Endometrium (tissue), 2 donors: ENCODE results near the gene LIPA.
A peak's percentile ranks its signal among the peaks of the same experiment; 100 is the strongest.
"Not testable (repeated sequence)": the region's sequence is repeated elsewhere in the genome, so short reads cannot be mapped to it uniquely, and the experiment has no call there.

ENCODE experiments used
- FAIRE-seq: peaks from 2 replicates; lab custom pipeline; 2012; peaks lifted over from hg19 to GRCh38; lab: Jason Lieb, UNC
- donor health status: control.
- donor health status: control.

Gene LIPA

DNA sequence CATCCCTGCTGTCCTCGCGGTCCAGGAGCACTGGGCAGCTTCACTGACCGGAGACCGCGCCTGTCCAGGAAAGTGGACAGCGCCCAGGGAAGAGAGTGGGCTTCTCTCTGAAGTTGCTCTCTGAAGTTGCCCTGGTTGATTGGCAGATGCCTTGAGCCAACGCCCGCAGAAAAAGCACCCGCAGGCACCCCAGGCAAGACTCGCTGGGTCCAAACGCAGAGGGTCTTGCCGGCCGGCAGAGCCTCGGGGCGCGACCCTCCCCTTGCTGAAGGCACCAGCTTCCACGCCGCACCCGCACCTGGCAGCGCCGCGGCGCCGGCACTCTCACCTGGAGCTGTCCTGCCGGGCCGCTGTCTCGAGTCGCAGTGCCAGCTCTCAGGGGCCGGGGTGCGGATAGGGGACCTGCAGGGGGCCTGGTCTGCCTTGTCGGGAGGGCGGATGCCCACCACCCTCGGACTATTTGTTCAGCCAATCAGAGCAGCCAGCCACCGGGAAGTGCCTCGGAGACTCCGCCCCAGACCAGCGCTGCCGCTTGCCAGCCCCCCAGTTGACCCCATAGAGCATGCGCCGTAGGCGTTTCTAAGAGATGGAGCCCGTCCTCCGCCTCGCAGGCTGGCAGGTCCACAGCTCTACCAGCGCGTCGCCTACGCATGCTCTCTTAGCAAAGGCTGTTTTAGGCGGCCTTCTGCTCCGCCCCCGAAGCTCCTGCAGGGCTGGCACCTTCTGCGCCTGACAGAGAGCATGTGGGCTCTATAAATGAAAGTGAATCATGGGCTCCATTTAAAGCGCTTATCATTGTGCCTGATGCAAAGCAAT lies at the start of gene LIPA:
LIPA (minus strand) TSS at position 367 of the 816 bp plus-strand sequence. CDS start 4,127 bp downstream, outside the sequence.
- peak; percentile 94 for FAIRE-seq

DNA sequence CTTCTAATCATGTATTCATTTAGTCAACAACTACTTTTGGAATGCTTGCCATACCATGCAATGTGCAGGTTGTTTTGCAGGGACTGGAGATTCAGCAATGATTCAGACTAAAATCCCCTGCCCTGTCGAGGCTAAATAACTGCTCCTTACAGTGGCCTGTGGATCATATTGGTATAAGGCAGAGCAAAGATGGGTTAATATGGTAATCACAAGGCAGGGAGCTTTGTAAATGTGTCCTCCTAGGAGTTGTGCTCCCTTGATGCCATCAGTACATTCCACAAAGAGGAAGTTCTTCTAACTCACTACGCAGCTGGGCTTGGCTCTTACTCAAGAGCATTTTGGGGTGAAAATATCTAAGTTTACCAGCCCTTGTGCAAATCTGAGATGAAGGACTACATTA lies 49.7 kb upstream of the LIPA start:
- FAIRE-seq: no peak

DNA sequence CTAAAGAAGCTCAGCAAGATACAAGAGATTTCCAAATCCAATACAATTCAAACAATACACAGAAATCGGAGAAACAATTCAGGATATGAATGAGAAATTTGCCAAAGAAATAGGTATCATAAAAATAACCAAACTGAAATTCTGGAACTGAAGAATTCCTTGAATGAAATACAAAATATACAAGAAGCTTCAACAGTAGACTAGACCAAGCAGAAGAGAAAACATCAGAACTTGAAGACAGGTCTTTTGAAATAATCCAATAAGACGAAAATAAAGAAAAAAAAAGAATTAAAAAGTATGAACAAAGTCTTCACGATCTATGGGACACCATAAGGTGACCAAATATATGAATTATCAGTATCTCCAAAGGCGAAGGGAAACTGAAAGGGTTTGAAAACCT lies 47.5 kb upstream of the LIPA start:
- FAIRE-seq: no peak

DNA sequence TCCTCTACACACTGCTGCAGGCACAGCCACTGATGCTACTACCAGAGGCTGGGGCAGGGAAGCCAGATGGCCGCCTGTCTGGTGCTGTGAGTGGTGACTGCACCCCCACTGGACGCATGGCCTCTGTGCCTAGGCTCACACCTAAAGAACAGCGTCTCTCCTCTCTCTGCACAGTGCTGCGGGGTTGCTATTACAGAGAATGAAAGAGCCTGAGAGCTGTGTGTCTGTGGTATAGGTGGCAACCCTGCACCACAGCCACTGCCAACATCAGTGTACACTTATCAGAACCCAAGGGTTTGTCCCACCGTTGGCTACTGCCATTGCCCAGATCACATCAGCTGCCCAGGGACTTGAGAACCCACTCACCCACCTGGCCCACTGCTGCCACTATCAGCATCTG lies 46.2 kb upstream of the LIPA start:
- no peak for FAIRE-seq

DNA sequence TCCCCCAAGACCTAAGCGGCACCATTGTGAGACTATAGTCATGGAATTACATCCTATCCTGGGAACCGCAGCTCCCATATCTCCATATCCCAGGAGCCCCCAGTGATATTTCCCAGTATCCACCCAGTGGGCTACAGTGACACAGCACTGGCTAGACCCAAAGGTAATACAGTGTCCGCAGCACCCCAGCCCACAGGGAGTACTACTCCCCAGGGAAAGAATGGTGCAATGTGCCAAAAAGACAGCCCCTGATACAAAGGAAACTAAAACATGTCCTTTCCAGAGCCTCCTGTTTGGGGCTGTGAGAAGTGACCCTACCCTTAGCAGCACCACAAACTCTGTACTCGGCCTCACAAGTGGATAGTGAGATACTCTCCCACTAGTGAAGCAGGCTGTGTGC lies 45.8 kb upstream of the LIPA start:
- no peak for FAIRE-seq

DNA sequence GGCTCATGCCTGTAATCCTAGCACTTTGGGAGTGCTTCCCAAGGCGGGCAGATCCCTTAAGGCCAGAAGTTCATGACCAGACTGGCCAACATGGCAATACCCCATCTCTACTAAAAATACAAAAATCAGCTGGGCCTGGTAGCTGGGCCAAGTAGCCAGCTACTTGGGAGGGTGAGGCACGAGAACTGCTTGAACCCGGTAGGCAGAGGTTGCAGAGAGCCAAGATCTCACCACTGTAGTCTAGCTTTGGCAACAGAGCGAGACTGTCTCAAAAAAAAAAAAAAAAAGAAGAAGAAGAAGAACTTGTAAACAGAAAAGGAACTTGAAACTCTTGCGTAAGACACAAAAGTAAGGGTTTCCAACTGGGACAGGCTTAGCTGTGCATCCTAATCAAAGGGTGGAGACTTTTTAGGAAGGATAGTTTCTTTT lies 44.7 kb upstream of the LIPA start:
- no peak for FAIRE-seq

DNA sequence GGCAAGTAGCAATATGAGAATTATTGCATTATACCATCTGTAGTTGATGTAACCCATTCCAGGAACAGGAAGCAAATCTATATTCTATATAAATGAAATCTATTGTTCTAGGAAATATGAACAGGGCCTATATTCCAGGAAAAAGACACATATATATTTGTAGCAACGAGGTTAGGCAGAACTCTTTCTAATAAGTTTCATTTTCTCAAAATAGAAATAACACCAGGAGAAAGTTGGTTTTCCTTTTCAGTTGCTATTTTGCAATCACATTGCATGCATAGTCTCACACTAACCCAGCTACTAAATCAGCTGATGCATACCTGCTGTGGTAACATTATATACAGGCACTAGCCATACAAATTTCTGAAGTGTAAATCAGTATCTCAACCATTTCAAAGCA lies 44.0 kb upstream of the LIPA start:
- FAIRE-seq: no peak

DNA sequence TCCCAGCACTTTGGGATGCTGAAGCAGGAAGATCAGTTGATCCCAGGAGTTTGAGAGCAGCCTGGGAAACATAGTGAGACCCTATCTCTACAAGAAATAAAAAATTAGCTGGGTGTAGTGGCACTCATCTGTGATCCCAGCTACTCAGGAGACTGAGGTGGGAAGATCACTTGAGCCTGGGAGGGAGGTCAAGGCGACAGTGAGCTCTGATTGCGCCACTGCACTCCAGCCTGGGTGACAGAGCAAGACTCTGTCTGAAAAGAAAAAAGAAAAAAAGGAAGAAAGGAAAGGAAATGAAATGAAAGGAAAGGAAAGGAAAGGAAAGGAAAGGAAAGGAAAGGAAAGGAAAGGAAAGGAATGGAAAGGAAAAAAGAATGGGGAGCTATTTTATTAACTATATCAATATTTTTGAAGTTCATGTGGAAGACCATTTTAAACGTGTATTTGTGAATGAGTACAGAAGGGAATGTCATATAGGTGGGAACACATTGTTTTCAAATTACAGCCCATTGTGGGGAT lies 43.2 kb upstream of the LIPA start:
- no peak for FAIRE-seq

DNA sequence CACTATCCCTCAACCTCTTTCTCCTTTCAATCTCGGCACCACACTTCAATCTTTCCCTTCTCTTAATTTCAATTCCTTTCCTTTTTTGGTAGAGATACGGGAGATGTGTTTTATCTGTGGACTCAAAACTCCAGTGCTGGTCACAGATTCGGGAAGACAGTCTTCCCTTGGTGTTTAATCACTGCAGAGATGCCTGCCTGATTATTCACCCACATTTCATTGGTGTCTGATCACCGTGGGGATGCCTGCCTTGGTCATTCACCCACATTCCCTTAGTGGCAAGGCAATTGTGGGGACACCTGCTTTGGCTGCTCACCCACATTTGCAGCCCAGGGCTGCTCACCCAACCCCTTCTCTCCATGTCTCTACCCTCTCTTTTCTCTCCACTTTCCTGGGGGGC lies 33.7 kb upstream of the LIPA start:
- not testable (repeated sequence) for FAIRE-seq

DNA sequence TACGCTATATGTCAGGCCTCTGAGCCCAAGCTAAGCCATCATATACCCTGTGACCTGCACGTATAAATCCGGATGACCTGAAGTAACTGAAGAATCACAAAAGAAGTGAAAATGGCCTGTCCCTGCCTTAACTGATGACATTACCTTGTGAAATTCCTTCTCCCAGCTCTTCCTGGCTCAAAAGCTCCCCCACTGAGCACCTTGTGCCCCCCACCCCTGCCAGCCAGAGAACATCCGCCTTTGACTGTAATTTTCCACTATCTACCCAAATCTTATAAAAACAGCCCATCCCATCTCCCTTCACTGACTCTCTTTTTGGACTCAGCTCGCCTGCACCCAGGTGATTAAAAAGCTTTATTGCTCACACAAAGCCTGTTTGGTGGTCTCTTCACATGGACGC lies 33.1 kb upstream of the LIPA start:
- FAIRE-seq: not testable (repeated sequence)

DNA sequence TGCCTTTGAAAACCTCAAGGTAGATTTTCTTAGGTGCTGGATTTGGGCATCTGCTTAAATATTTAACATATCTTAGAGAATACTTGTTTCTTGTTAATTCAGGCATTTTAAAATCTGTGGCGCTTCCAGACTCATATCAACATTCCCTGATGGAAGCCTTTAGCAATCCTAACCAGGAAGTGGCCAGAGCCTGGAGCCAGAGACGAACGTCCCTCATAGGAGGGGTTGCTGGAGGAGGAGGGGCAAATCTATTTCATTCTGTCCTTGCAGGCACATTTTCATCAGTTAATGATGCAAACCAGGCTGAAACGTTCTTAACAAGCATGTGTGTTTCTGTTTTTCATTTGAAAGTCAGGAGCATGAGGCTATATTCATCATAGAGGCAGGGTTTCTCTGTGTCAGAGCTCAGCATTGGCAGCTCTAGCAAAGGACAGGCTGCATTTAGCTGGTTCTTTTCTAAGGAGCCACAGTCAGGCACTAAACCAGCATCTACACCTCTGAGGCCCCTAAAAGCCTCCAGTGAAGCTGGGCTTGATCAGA lies 32.4 kb upstream of the LIPA start:
- peak; percentile 53 for FAIRE-seq

DNA sequence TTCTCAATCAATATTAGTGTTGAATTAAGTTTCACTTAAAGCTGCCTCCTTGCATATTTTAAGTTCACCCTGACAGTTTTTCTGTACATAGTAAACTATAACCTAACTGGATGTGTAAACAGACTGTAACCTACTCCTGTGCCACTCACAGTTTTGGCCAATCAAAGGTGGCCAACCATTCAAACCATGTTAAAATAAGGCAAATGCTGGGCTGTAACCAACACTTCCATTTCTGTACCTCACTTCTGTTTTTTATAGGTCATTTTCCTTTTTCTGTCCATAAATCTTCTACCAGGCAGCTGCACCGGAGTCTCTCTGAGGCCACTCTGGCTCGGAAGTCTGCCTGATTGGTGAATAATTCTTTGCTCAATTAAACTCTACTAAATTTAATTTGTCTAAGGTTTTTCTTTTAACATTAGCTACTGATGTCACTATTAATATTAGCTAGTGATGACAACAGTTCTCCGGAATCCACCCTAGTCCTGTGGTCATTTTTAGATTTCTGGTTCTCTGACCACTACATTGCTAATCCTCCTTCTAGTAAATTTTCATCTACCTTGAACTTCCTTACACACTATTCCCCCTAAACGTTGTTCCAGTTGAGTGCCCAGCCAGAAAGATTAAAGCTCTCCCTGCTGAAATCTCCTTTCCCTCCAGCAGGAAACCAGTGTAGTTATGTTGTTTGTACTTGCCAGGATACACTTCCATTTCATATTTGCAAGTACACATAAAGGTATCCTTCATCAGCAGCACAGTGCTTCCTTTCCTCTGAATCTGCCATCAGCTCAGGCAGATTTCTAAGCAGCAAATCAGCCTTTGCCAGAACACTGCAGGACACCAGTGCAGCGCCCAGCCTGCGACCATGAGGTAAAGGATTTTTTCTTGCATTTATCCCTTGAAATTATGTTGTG lies 31.7 kb upstream of the LIPA start:
- no peak for FAIRE-seq

DNA sequence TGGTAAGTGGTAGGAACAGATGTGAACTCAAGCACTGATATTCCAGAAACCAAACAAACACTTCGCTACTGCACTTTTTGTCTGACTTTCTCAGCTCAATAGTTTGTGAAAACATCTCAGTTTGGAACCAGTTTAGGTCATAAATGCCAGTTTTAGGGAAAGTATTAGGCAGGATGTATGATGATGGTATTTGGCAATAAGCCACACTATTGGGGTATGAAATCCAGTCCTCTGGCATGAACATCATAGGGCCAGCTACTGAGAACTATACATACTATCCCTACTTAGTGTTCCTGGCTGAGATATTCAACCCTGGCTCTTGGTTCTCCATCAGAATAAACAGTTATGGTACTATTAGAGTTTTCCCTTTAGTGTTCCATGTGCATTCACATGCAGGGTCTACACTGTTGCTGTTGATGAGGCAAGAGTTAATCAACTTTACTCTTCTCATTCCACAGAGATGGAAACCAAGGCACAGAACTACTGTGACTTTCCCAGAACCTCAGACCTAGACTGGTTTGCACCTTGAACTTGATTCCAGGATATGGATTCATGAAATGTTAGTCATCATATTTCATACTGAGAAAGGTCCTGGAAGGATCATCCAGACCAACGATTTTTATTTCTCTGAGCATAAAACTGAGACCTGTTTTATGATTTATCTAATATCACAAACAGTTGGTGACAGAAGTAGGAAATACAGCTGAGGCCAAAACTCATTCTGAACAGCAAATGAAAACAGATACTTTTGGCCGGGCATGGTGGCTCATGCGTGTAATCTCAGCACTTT lies 30.2 kb upstream of the LIPA start:
- no peak for FAIRE-seq

DNA sequence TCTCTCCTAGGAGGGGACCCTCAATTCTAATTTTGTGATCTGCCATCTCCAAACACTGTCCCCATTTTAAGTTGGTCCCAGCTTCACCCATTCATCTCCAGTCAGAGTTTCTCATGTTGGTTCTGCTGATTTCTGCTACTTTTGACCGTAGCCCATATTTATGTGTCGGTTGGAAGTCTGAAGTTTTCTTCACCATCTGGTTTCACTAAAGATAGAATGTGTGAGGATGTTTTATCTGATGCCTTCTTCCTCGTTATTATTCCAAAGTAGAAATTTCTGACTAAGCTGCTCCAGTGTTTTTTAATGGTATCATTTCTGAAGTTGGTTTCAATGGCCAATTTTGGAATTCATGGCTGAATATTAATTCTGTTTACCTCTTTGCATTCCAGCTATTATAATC lies 28.9 kb upstream of the LIPA start:
- no peak for FAIRE-seq

DNA sequence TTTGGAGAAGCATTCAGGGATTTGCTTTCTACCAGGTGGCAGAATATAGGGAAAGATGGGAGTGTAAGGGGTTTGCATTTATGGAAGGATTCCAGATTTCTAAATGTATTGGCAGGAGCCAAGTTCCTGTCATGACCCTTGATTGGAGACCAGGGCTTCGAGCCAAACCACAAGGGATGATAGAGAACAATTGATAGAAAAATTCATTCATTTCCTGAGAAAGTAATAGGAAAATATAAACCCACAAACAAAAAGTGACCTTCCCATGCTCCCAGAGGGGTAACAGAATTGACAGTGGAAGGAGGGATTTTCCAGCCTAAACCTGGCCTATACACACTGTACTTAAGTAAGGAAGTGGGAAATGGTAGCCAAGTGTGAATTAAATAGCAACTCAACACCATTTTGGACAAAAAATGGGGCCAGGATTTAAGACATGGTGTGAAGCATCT lies 27.9 kb upstream of the LIPA start:
- no peak for FAIRE-seq

DNA sequence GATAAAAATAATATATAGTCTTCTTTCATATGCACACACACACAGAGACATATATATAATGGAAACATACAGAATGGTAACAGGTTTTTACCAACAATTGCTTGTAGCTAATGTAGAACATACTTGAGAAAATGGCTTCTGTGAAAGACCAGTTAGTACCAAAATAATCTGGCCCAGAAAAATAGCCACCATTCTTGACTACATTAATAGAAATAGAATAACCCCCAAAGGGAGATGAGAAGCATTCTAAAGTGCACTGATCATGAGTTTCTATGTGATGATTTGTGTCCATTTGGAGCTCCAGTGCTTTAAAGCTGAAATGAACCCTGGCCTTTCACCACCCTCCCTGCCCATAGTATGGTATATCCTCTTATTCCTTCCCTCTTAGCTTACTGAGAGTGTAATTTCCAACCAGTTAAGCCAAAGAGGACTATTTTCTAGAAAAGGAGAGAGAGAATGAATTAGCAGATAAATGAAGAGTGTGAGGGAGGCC lies 27.4 kb upstream of the LIPA start:
- no peak for FAIRE-seq

DNA sequence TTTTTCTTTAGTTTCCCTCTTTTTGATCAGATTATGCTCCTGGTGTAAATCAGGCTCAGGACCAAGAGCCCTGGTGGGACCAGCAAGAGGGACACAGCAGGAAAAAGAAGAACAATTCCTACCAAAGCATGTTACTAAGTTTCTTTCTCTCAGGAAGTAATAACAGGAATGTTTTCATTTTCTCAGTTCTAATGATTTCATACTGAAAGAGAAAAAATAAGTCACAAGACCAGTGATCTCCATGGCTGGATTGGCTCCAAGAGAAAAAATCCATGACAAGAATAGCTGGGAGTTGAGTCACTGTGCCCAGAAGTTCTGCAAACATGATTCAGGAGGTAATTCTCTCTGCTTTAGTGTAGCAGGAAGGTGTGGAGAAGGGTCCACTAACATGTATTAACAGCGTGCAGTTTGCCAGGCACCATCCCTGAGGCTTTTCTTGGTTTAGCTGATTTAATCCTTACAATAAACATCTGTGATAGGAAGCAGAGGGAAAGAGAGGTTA lies 26.5 kb upstream of the LIPA start:
- FAIRE-seq: peak; percentile 94

DNA sequence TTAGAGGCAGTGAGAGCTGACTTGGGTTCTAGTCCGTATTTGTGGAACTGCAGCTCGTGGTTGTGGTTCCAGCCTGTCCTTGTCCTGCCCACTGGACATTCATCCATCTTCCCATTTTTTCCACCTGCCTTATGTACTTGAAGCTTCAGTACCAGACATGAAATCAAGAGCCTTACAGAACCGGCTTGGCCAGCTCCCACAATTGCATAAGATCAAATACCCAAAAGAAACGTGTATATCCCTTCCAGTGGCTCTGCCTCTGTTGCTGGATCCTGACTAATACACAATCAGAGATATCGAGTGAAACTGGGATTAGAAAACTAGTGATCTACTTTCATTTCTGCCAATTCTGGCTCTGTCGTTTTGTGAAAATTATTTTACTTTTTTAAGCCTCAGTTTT lies 23.8 kb upstream of the LIPA start:
- no peak for FAIRE-seq

DNA sequence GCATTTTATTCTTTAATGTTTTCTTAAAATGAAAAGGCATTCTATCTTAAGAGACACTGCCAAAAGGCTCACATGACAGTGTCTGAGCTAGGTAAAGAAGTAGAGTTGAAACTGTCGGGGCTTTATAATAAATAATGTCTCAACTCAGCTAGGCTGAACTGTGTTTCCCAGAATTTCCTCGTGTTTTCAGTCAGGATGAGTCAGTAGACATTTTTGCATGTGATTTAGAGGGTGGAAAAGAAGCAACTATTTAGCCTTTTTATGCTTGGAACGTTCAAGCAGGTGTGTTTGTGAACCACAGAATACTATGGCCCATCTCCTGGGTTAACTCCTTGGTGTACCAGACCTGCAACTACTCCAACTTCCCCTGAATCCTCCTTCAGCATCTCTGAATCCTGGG lies 23.4 kb upstream of the LIPA start:
- FAIRE-seq: no peak

DNA sequence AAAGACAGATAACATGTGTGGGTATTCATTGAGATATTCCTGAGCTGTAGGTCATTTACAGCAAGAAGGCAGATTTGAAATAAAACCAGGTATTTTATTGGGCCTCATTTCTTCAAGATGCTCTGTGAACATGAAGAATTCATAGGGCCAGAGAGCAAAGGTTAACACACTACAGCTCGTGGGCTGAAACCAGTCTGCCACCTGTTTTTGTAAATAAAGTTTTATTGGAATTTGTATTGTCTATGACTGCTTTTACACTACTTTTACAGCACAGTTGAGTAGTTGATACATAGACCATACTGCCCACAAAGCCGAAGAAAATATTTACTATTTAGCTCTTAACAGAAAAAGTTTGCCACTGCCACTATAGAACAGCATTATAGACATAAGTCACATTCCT lies 22.1 kb upstream of the LIPA start:
- FAIRE-seq: no peak

DNA sequence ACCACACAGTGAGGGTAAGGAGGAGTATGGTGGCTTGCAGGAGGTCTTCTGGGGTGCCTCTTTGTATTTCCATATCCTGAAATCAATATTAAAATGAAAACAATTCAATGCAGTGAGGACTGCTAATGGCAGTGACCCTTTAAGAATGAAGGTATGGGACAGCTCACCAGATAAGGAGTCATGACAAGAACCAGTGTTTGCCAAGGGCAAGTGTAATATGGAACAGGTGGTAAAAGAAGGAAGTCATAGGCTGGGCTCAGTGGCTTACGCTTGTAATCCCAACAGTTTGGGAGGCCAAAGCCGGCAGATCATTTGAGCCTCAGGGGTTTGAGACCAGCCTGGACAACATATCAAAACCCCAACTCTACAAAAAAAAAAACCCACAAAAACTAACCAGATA lies 20.0 kb upstream of the LIPA start:
- FAIRE-seq: no peak

DNA sequence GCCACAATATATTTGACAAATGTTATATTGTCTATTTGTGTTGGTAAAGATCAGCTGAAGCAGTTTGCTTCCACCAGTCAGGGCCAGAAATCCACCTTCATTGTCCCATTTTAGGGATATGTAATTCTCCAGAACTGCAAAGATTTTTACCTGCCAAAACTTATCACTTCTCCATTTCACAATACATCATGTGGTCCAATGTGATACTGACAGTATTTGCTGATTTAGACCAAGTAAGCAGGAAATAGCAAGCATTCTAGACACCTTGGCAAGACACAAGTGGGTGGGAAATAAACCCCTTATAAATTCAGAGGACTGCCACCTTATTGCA lies 18.5 kb upstream of the LIPA start:
- FAIRE-seq: no peak
